Activated CD4-positive, alpha-beta memory T cell treated with anti-CD3 and anti-CD28 coated beads for 36 hours (primary cell): ENCODE data around the gene NPC1. TPM values are rescaled to one million over a fixed set of nuclear protein-coding genes. Genes with fewer than 3 reads are reported as not detected.
"Not testable (repeated sequence)": the region's sequence is repeated elsewhere in the genome, so short reads cannot be mapped to it uniquely, and the experiment has no call there.

Experiments
- CTCF ChIA-PET: fragments of 350-600 bp; sonication (Branson Sonifier 250); formaldehyde crosslinking; loops from one replicate; lab custom pipeline; 2021; ENCODE audit warnings: antibody characterized with exemption, inconsistent platforms; lab: Charles Lee
- POLR2A ChIA-PET: fragments of 350-600 bp; sonication (Branson Sonifier 250); formaldehyde crosslinking; loops from one replicate; lab custom pipeline; 2021; ENCODE audit warnings: antibody characterized with exemption; lab: Charles Lee
- DNase-seq: peaks from one replicate; pipeline ENCODE4 v3.0.0-alpha.2; 2020
- H3K27ac Mint-ChIP-seq: one replicate; pipeline ENCODE4 v1.8.0; 2021; ENCODE audit warnings: mixed read lengths
- H3K27me3 Mint-ChIP-seq: one replicate; pipeline ENCODE4 v1.8.0; 2021; ENCODE audit warnings: mixed read lengths
- H3K36me3 Mint-ChIP-seq: one replicate; pipeline ENCODE4 v1.8.0; 2021; ENCODE audit warnings: mixed read lengths
- H3K4me1 Mint-ChIP-seq: one replicate; pipeline ENCODE4 v1.8.0; 2021; ENCODE audit warnings: low read depth, mixed read lengths
- H3K4me3 Mint-ChIP-seq: one replicate; pipeline ENCODE4 v1.8.0; 2021; ENCODE audit warnings: mild to moderate bottlenecking, mixed read lengths
- H3K9me3 Mint-ChIP-seq: one replicate; pipeline ENCODE4 v1.8.0; 2021; ENCODE audit warnings: mixed read lengths
- intact Hi-C: fragments of 100-400 bp; cut with micrococcal nuclease; formaldehyde crosslinking; loops from one replicate; pipeline ENCODE4 v1.15.1; 2023
- total RNA-seq, 2 experiments: library from RNA; stranded (reverse); gene quantifications; one replicate each; pipeline ENCODE4 v1.2.3, GENCODE V29; 2021

NPC1 gene
- total RNA-seq, 2 experiments from 2014 or later, result 39.3 to 39.9 TPM

- Mint-ChIP-seq H3K4me1 (peaks cover 25% of the 10 kb centered on the region), H3K36me3 (peaks cover 43% of the 10 kb centered on the region)
- H3K27ac Mint-ChIP-seq, H3K27me3 Mint-ChIP-seq, DNase-seq, intact Hi-C loops, H3K4me3 Mint-ChIP-seq, H3K9me3 Mint-ChIP-seq, POLR2A ChIA-PET: not testable (repeated sequence)
- CTCF ChIA-PET, result interaction anchor here (0.8 to 1.9 kb wide), 2 partner anchors 12 to 30 kb away, joined by 3 to 9 read pairs; no protein-coding TSS in a partner anchor
Measured at GRCh38 chr18:23510923-23511322, 75.4 kb downstream of the NPC1 start.

- Mint-ChIP-seq H3K4me1 (peaks cover 33% of the 10 kb centered on the region), H3K4me3 (no peak overlapping the region), H3K36me3 (peaks cover 43% of the 10 kb centered on the region), H3K27me3 (no peaks in the 10 kb centered on the region), H3K9me3 (no peaks in the 10 kb centered on the region), H3K27ac (no peak overlapping the region)
- intact Hi-C loops, result loop anchor here (10.0 kb wide), 1 partner anchor 608 kb away; no protein-coding TSS in a partner anchor
- ChIA-PET CTCF (interaction anchor here (0.6 to 1.0 kb wide), 2 partner anchors 10 to 79 kb away, joined by 3 to 4 read pairs; no protein-coding TSS in a partner anchor), POLR2A (no interaction called here)
- DNase-seq, result no peak
Measured at GRCh38 chr18:23506393-23506792, 79.9 kb downstream of the NPC1 start.

DNA sequence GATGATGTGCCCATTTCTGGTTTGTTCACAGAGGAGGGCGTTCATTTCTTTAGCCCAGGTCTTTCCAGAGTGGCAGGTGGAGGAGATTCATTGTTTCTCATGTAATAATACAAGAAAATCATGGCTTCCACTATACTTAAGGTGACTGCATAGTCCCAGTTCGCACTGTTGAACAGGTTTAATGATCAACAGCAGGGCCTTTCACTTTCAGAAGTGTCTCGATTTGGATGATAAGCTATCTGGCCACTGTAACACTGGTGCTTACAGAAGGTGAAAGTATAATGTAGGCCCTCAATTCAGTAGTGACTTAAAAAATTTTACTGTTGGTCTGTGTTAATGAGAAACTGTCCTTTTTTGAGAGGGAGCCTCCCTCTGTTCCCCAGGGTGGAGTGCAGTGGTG is 81.6 kb downstream of the NPC1 start:
- peaks cover 30% of the 10 kb centered on the region for H3K36me3 Mint-ChIP-seq
- DNase-seq, result no peak
- intact Hi-C loops, result loop anchor here (1.0 to 10.0 kb wide), 6 partner anchors 8 to 610 kb away; no protein-coding TSS in a partner anchor
- peaks cover 33% of the 10 kb centered on the region for H3K4me1 Mint-ChIP-seq
- H3K27me3 Mint-ChIP-seq, result no peaks in the 10 kb centered on the region
- H3K9me3 Mint-ChIP-seq, result no peaks in the 10 kb centered on the region
- ChIA-PET POLR2A (no interaction called here), CTCF (interaction anchor here (1.3 to 2.4 kb wide), 3 partner anchors 11 to 199 kb away, joined by 3 to 22 read pairs (median 4); no protein-coding TSS in a partner anchor)
- H3K4me3 Mint-ChIP-seq, result peak overlapping the region; percentile 91
- H3K27ac Mint-ChIP-seq, result peak overlapping the region; percentile 83

DNA sequence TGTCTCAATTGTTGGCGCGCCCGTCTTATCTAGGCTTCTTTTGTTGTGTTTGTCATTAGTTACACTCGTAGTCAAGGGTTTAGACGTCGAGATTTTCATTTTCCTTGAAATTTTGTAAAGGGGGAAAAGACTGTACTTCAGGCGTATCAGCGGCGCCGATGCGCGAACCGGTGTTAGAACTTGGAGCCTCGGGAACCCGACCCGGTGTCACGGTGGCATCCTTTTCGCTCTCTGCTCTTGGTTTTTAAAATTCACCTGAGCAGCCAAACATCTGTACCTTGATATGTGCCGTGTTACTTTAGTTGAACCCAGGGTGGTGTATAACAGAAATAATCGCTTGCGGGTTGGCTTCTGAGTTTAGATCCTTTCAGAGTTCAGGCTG is 82.4 kb downstream of the NPC1 start:
- Mint-ChIP-seq H3K27ac (peak overlapping the region; percentile 83), H3K9me3 (no peaks in the 10 kb centered on the region), H3K27me3 (no peaks in the 10 kb centered on the region), H3K4me3 (peak overlapping the region; percentile 91), H3K4me1 (peaks cover 33% of the 10 kb centered on the region), H3K36me3 (peaks cover 30% of the 10 kb centered on the region)
- POLR2A ChIA-PET, result no interaction called here
- intact Hi-C loops, result loop anchor here (1.0 to 10.0 kb wide), 10 partner anchors 8 to 611 kb away; partner anchors contain the start of genes NPC1 and RIOK3
- CTCF ChIA-PET, result interaction anchor here (1.9 to 2.4 kb wide), 2 partner anchors 12 to 16 kb away, joined by 5 to 22 read pairs; no protein-coding TSS in a partner anchor
- DNase-seq, result peak; percentile 25

DNA sequence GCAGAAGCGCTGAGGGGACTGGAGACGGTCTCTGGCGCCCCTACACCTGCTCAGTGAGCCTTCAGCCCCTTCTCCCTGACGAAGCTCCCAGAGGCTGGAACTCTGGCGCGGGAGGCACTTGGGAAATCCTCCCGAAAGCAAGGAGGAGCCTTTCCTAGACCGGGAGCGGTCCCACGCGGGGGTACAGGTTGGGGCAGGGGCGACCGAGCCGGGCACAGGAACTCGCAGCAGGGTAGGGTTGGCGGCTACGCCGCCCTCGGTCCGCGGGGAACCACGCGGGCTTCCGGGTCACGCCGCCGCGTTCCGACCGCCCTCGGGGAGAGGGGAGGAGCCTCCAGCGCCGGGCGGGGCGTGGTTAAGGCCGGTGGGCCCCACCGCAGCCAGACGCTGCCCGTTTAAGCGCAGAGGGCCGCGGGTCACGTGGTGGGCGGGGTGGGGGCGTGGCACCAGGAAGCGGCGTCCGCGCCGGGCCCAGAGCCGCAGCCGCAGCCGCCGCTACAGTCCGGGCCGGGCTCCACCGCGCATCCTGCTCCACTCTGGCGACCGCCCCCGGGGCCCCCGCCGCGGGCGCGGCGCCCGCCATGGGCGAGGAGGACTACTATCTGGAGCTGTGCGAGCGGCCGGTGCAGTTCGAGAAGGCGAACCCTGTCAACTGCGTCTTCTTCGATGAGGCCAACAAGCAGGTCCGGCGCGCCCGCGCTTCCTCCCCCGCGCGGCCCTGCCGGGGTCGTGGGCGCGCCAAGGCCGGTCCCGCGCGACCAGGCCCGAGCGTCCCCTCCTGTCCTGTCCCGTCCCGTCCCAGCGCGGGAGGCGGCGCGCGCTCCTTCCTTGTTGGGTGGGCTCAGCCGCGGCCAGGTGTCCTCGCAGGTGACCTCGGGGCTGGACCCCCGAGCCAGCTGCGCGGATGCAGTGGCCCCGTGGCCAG is 83.0 kb downstream of the NPC1 start, which contains the start of gene RMC1:
Gene RMC1, plus strand, starts transcription at position 474 of the 925 bp plus-strand sequence. Its CDS starts 108 bp downstream, at position 582.
- Mint-ChIP-seq H3K27me3 (no peaks in the 10 kb centered on the region), H3K4me1 (peaks cover 32% of the 10 kb centered on the region), H3K9me3 (no peaks in the 10 kb centered on the region), H3K36me3 (peaks cover 27% of the 10 kb centered on the region), H3K27ac (peak within 1 kb of the TSS; percentile 87), H3K4me3 (peak within 1 kb of the TSS; percentile 91)
- POLR2A ChIA-PET, result interaction anchor here (0.8 kb wide), 1 partner anchor 24 kb away, joined by 3 read pairs; no protein-coding TSS in a partner anchor
- CTCF ChIA-PET, result interaction anchor here (1.9 to 2.4 kb wide), 2 partner anchors 12 to 15 kb away, joined by 5 to 22 read pairs; no protein-coding TSS in a partner anchor
- peak; percentile 98 for DNase-seq
- intact Hi-C loops, result loop anchor here (1.0 to 10.0 kb wide), 8 partner anchors 50 to 612 kb away; partner anchors contain the start of genes NPC1 and RIOK3

- DNase-seq, result no peak
- ChIA-PET POLR2A (interaction anchor here (0.8 kb wide), 1 partner anchor 23 kb away, joined by 3 read pairs; no protein-coding TSS in a partner anchor), CTCF (interaction anchor here (1.7 to 1.9 kb wide), 2 partner anchors 15 to 82 kb away, joined by 4 to 5 read pairs; no protein-coding TSS in a partner anchor)
- intact Hi-C loops, result loop anchor here (1.0 to 10.0 kb wide), 9 partner anchors 14 to 612 kb away; partner anchors contain the start of genes NPC1 and RIOK3
- Mint-ChIP-seq H3K4me1 (peaks cover 31% of the 10 kb centered on the region), H3K9me3 (no peaks in the 10 kb centered on the region), H3K4me3 (peak overlapping the region; percentile 85), H3K36me3 (peaks cover 21% of the 10 kb centered on the region), H3K27me3 (no peaks in the 10 kb centered on the region), H3K27ac (peak overlapping the region; percentile 87)
Measured at GRCh38 chr18:23502516-23503037, 83.7 kb downstream of the NPC1 start.

DNA sequence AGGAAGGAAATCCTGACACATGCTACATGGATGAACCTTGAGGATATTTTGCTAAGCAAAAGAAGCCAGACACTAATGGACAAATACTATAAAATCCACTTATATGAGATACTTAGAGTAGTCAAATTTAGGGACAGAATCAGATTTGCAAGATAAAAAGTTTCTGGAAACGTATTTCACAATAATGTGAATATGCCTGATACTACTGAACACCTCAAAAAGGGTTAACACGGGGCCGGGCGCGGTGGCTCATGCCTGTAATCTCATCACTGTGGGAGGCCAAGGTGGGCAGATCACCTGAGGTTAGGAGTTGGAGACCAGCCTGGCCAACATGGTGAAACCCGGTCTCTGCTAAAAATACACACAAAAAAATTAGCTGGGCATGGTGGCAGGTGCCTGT is 84.7 kb downstream of the NPC1 start:
- Mint-ChIP-seq H3K4me1 (peaks cover 24% of the 10 kb centered on the region), H3K36me3 (peaks cover 16% of the 10 kb centered on the region), H3K9me3 (no peaks in the 10 kb centered on the region), H3K4me3 (peak overlapping the region; percentile 5), H3K27me3 (no peaks in the 10 kb centered on the region), H3K27ac (no peak overlapping the region)
- CTCF ChIA-PET, result interaction anchor here (0.8 to 3.8 kb wide), 3 partner anchors 14 to 311 kb away, joined by 4 to 35 read pairs (median 4); no protein-coding TSS in a partner anchor
- DNase-seq, result no peak
- intact Hi-C loops, result loop anchor here (1.0 to 10.0 kb wide), 6 partner anchors 13 to 613 kb away; no protein-coding TSS in a partner anchor
- POLR2A ChIA-PET, result no interaction called here

GRCh38 chr18:23499291-23499781 is 87.0 kb downstream of the NPC1 start:
- Mint-ChIP-seq H3K27me3 (no peaks in the 10 kb centered on the region), H3K4me3 (no peak overlapping the region), H3K4me1 (peaks cover 12% of the 10 kb centered on the region), H3K36me3 (peaks cover 5% of the 10 kb centered on the region), H3K27ac (no peak overlapping the region), H3K9me3 (no peaks in the 10 kb centered on the region)
- intact Hi-C loops, result loop anchor here (2.0 kb wide), 2 partner anchors 203 to 313 kb away; no protein-coding TSS in a partner anchor
- POLR2A ChIA-PET, result no interaction called here
- DNase-seq, result no peak
- CTCF ChIA-PET, result interaction anchor here (0.9 to 3.8 kb wide), 19 partner anchors 9 to 556 kb away, joined by 3 to 35 read pairs (median 5); partner anchors contain the start of gene RIOK3

- ChIA-PET CTCF (interaction anchor here (0.6 to 3.8 kb wide), 37 partner anchors 9 to 880 kb away, joined by 3 to 35 read pairs (median 3); partner anchors contain the start of genes NPC1 and RIOK3), POLR2A (no interaction called here)
Measured at GRCh38 chr18:23498877-23499276, 87.4 kb downstream of the NPC1 start.

DNA sequence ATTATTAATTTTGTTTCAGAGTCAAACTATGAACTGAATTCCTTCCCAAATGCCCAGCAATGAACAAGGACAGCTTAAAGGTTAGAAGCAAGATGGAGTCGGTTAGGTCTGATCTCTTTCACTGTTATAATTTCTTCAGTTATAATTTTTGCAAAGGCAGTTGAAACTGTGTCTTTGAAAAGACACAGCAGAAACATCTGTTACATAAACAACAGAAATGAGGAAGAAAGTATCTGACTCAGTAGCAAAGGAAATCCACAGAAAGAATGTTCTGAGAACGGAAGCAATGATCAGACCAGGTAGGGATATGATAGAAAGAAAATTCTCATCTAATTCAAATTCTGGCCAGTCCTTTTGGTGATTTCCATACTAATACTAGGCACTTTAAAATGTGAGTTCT is 88.2 kb downstream of the NPC1 start:
- H3K9me3 Mint-ChIP-seq, result no peaks in the 10 kb centered on the region
- POLR2A ChIA-PET, result no interaction called here
- intact Hi-C loops, result loop anchor here (1.0 to 2.0 kb wide), 3 partner anchors 88 to 315 kb away; partner anchors contain the start of gene NPC1

More at GRCh38 chr18:23498877-23499276, 87.4 kb downstream of the NPC1 start:
- Mint-ChIP-seq H3K27me3 (no peaks in the 10 kb centered on the region), H3K4me3 (no peak overlapping the region), H3K27ac (no peak overlapping the region), H3K4me1 (peaks cover 9% of the 10 kb centered on the region), H3K36me3 (peaks cover under 1% of the 10 kb centered on the region), H3K9me3 (no peaks in the 10 kb centered on the region)
- DNase-seq, result peak; percentile 80
- intact Hi-C loops, result loop anchor here (1.0 to 2.0 kb wide), 3 partner anchors 87 to 314 kb away; partner anchors contain the start of gene NPC1

More for the DNA sequence above, 88.2 kb downstream of the NPC1 start:
- Mint-ChIP-seq H3K4me3 (no peak overlapping the region), H3K27me3 (no peaks in the 10 kb centered on the region), H3K36me3 (no peaks in the 10 kb centered on the region), H3K4me1 (peaks cover 9% of the 10 kb centered on the region), H3K27ac (no peak overlapping the region)
- CTCF ChIA-PET, result interaction anchor here (0.5 to 3.8 kb wide), 41 partner anchors 10 to 1735 kb away, joined by 3 to 35 read pairs (median 3); partner anchors contain the start of genes NPC1 and RIOK3
- no peak for DNase-seq
